Measurements from ENCODE around the gene UBE2C.

The UBE2C gene

GRCh38 chr20:45861221-45862075 is 49.0 kb downstream of the UBE2C start:
- no peak for DNase-seq (ENCODE audit: low spot score)

DNA sequence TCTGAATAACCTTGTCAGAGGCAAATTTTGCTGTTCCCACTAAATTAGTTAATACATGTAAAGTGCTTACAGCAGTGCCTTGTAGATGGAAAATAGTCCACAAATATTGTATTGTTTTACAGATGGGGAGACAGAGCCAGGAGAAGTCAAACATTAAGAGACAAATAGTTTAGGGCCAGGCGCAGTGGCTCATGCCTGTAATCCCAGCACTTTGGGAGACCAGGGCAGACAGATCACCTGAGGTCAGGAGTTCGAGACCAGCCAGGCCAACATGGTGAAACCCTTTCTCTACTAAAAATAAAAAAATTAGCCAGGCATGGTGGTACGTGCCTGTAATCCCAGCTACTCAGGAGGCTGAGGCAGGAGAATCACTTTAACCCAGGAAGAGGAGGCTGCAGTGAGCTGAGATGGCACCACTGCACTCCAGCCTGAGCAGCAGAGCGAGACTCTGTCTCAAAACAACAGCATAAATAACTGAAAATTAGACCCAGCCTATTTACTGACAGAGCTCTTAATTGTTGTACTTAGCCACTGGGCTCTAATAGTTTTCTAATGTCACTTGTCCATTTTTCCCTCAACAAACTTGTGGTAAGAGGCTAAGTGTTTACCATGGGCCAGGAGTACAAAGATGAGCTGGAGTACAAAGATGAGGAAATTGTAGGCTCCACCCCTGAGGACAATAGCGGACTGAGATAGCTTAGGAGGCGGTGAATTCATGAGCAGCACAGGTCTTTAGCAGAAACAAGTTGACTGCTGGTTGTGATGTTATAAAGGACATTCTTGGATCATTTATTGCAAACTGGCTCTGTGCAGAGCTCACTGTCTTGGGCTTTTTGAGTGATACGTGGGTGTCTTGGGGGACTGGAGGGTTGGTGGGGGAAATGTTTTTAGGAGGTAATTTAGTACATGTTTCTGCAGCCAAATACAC is 51.4 kb downstream of the UBE2C start:
- DNase-seq (ENCODE audit: low spot score): no peak

DNA sequence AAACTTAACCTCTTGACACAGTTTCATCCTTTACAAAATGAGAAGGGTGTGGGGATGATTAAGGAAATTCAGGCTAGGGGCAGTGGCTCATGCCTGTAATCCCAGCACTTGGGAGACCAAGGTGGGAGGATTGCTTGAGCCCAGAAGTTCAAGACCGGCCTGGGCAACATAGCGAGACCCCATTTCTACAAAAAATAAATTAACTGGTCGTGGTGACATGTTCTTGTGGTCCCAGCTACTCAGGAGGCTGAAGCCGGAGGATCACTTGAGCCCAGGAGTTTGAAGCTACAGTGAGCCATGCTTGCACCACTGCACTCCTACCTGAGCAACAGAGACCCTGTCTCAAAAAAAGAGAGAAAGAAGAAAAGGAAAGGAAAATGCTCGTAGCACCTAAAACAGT is 54.0 kb downstream of the UBE2C start:
- DNase-seq (ENCODE audit: low spot score): no peak
